K562 (cell line): ENCODE data around the gene CBFA2T2. TPM values are rescaled to one million over a fixed set of nuclear protein-coding genes. Genes with fewer than 3 reads are reported as not detected.

Experiments
- ILF3 ChIP-seq: fragments of 450-650 bp; IDR thresholded peaks from 2 replicates; pipeline ENCODE4 v1.6.1; 2018; ENCODE audit warnings: antibody characterized with exemption, mild to moderate bottlenecking, moderate library complexity, borderline replicate concordance
- MAFF ChIP-seq: IDR thresholded peaks from 2 replicates; pipeline ENCODE4 v1.6.1; 2012; ENCODE audit warnings: low read length, improper control_type of control experiment
- MLX ChIP-seq, 2 experiments: fragments of 450-650 bp in 1 of 2; sonication (generic) in 1 of 2; formaldehyde crosslinking; conservative IDR thresholded peaks; 2 replicates each; pipeline versions ENCODE4 v1.4.0 to v1.8.1; 2020 to 2022; ENCODE audit warnings: mild to moderate bottlenecking in 1 of 2, missing genetic modification reagents in 1 of 2
- NFATC3 ChIP-seq: fragments of 450-650 bp; IDR thresholded peaks from 2 replicates; pipeline ENCODE4 v1.6.1; 2017; ENCODE audit warnings: mild to moderate bottlenecking
- NFRKB ChIP-seq: fragments of 450-650 bp; IDR thresholded peaks from 2 replicates; pipeline ENCODE4 v1.6.1; 2016; ENCODE audit warnings: low read depth
- NUFIP1 ChIP-seq: fragments of 450-650 bp; IDR thresholded peaks from 2 replicates; pipeline ENCODE4 v1.6.1; 2018; ENCODE audit not compliant: partially characterized antibody
- SFPQ ChIP-seq: fragments of 200-400 bp; formaldehyde crosslinking; IDR thresholded peaks from 2 replicates; pipeline ENCODE4 v1.6.1; 2017; ENCODE audit warnings: mild to moderate bottlenecking, low read depth, low read length, moderate library complexity
- SMAD4 ChIP-seq: fragments of 250-450 bp; sonication (Bioruptor Pico); conservative IDR thresholded peaks from 2 replicates; pipeline ENCODE4 v1.8.0; 2021; ENCODE audit warnings: inconsistent platforms, mild to moderate bottlenecking, moderate library complexity
- TCF7 ChIP-seq: sonication (generic); IDR thresholded peaks from 2 replicates; pipeline ENCODE4 v1.6.1; 2016; ENCODE audit warnings: antibody characterized with exemption, borderline replicate concordance
- ZNF347 ChIP-seq: fragments of 450-650 bp; formaldehyde crosslinking; IDR thresholded peaks from 2 replicates; pipeline ENCODE4 v1.4.0; 2020; ENCODE audit warnings: low read depth, mild to moderate bottlenecking, moderate library complexity
- ZNF512 ChIP-seq: IDR thresholded peaks from 2 replicates; pipeline ENCODE4 v1.6.1; 2016; ENCODE audit warnings: missing genetic modification characterization, missing compliant biosample characterization
- ZNF644 ChIP-seq: fragments of 200-800 bp; sonication (Bioruptor generic); IDR thresholded peaks from 2 replicates; pipeline ENCODE4 v1.6.1; 2016; ENCODE audit warnings: low read depth, missing genetic modification characterization, missing compliant biosample characterization
- polyA plus RNA-seq, 8 experiments: library from polyadenylated mRNA; depleted of rRNA in 4 of 8; stranded (reverse) in 5 of 8; unstranded in 3 of 8; fragments of >200 nt; fragmentation: Nextera tagmentation in 2 of 8; fragmentation: Illumina TruSeq in 1 of 8; extraction: Ambion mirVana in 2 of 8; extraction: Trizol in 1 of 8; gene quantifications; 2 replicates each; pipeline versions ENCODE4 v1.2.1 to v1.2.3, GENCODE V29; 2011 to 2014; ENCODE audit warnings: inconsistent platforms in 1 of 8, missing spikeins in 1 of 8
- total RNA-seq, 7 experiments: library from RNA; depleted of rRNA in 6 of 7; stranded (reverse); fragments of >200 nt in 6 of 7; fragmentation: Illumina TruSeq in 2 of 7; extraction: Trizol in 2 of 7; gene quantifications; 2 replicates each; pipeline versions ENCODE4 v1.2.1 to v1.2.3, GENCODE V29; 2011 to 2021; ENCODE audit warnings: low replicate concordance in 1 of 7
- TF ChIP-seq, protein P1 (sequence below), 2 experiments: fragments of 450-650 bp in 1 of 2; sonication (generic) in 1 of 2; formaldehyde crosslinking in 1 of 2; IDR thresholded peaks; 2 replicates each; pipeline versions ENCODE4 v1.7.1 to v1.9.0; 2016 to 2022; ENCODE audit warnings: inconsistent platforms in 1 of 2, mild to moderate bottlenecking in 1 of 2, missing genetic modification reagents in 1 of 2

CBFA2T2 gene
- total and polyA plus RNA-seq, 9 of the 15 experiments (the other 6 are each of a cell fraction or from before 2014, with no cell fraction given), result 0.27 to 9.6 (median 5.8) TPM

GRCh38 chr20:33489495-33490022 is 337 bp upstream of the CBFA2T2 start (continued):
- TF ChIP-seq, protein P1, sequence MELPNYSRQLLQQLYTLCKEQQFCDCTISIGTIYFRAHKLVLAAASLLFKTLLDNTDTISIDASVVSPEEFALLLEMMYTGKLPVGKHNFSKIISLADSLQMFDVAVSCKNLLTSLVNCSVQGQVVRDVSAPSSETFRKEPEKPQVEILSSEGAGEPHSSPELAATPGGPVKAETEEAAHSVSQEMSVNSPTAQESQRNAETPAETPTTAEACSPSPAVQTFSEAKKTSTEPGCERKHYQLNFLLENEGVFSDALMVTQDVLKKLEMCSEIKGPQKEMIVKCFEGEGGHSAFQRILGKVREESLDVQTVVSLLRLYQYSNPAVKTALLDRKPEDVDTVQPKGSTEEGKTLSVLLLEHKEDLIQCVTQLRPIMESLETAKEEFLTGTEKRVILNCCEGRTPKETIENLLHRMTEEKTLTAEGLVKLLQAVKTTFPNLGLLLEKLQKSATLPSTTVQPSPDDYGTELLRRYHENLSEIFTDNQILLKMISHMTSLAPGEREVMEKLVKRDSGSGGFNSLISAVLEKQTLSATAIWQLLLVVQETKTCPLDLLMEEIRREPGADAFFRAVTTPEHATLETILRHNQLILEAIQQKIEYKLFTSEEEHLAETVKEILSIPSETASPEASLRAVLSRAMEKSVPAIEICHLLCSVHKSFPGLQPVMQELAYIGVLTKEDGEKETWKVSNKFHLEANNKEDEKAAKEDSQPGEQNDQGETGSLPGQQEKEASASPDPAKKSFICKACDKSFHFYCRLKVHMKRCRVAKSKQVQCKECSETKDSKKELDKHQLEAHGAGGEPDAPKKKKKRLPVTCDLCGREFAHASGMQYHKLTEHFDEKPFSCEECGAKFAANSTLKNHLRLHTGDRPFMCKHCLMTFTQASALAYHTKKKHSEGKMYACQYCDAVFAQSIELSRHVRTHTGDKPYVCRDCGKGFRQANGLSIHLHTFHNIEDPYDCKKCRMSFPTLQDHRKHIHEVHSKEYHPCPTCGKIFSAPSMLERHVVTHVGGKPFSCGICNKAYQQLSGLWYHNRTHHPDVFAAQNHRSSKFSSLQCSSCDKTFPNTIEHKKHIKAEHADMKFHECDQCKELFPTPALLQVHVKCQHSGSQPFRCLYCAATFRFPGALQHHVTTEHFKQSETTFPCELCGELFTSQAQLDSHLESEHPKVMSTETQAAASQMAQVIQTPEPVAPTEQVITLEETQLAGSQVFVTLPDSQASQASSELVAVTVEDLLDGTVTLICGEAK (IDR thresholded peaks at IDR 0.05), result peak; percentile 51; the same call in 1 of the 2 replicates
- TF ChIP-seq, protein P1 (CRISPR knock-in tag; IDR thresholded peaks at IDR 0.05), result no peak
- no peak for TF ChIP-seq MAFF
- no peak for TF ChIP-seq SFPQ
- peak; percentile 12; the same call in 1 of the 2 replicates for TF ChIP-seq SMAD4 (CRISPR knock-in tag)
- TF ChIP-seq ZNF512 (tag), result no peak
- TF ChIP-seq NUFIP1, result no peak
- no peak for TF ChIP-seq TCF7
- TF ChIP-seq ZNF347 (CRISPR knock-in tag), result no peak
- no peak for TF ChIP-seq NFATC3
- peak; percentile 64; the same call in 1 of the 2 replicates for TF ChIP-seq NFRKB
- TF ChIP-seq MLX (CRISPR knock-in tag; conservative IDR thresholded peaks at IDR 0.05), result no peak
- TF ChIP-seq ZNF644 (tag), result peak; percentile 50; the same call in 1 of the 2 replicates
- no peak for TF ChIP-seq ILF3
